AG04450 (cell line): ENCODE measurements around the gene GLYAT. TPM values are rescaled to one million over a fixed set of nuclear protein-coding genes. Genes with fewer than 3 reads are reported as not detected.
"Not testable (repeated sequence)": the region's sequence is repeated elsewhere in the genome, so short reads cannot be mapped to it uniquely, and the experiment has no call there.

ENCODE experiments used
- CTCF ChIA-PET: fragments of 300-600, 350-600 bp; formaldehyde crosslinking; extraction: SDS; loops from one replicate; lab custom pipeline; 2022; ENCODE audit warnings: antibody characterized with exemption, inconsistent platforms; lab: Charles Lee
- POLR2A ChIA-PET: fragments of 350-600 bp; formaldehyde crosslinking; extraction: SDS; loops from one replicate; lab custom pipeline; 2021; ENCODE audit warnings: antibody characterized with exemption, inconsistent platforms; lab: Yijun Ruan, JAX
- DNase-seq: peaks from one replicate; pipeline ENCODE4 v3.0.0-alpha.2; 2011; ENCODE audit warnings: low read depth, low spot score
- H3K27ac ChIP-seq: one replicate; pipeline ENCODE4 v1.5.1; 2012; ENCODE audit warnings: low read depth, low read length, control low read depth
- H3K27me3 ChIP-seq: one replicate; pipeline ENCODE4 v1.6.0; 2012; ENCODE audit warnings: low read length; ENCODE audit not compliant: control insufficient read depth, insufficient read depth
- H3K4me3 ChIP-seq: 2 replicates; pipeline ENCODE4 v1.5.1; 2011; ENCODE audit warnings: mild to moderate bottlenecking, low read depth, low read length, control low read depth
- H3K9me3 ChIP-seq: 2 replicates; pipeline ENCODE4 v1.5.1; 2012; ENCODE audit warnings: low read length; ENCODE audit not compliant: control insufficient read depth, insufficient read depth
- CTCF ChIP-seq: IDR thresholded peaks from 2 replicates; pipeline ENCODE4 v1.5.1; 2011; ENCODE audit warnings: low read depth, low read length, control low read depth, inconsistent platforms
- polyA plus RNA-seq: library from polyadenylated mRNA; depleted of rRNA; stranded (reverse); fragments of >200 nt; gene quantifications from 2 replicates; pipeline ENCODE4 v1.2.3, GENCODE V29; 2011

GLYAT gene
- polyA plus RNA-seq, 1 experiment: not detected

- H3K9me3 ChIP-seq: no peaks in the 10 kb centered on the region
- no peak overlapping the region for H3K27ac ChIP-seq
- no peak for DNase-seq
- CTCF ChIA-PET: interaction anchor here (1.0 to 1.8 kb wide), 3 partner anchors 10 to 32 kb away, joined by 3 to 7 read pairs (median 4); no protein-coding TSS in a partner anchor
- H3K4me3 ChIP-seq: no peak overlapping the region
- POLR2A ChIA-PET: no interaction called here
- H3K27me3 ChIP-seq: no peaks in the 10 kb centered on the region
- no peak for TF ChIP-seq CTCF
These were observed 45.6 kb downstream of the GLYAT start for GRCh38 chr11:58685973-58686722.

DNA sequence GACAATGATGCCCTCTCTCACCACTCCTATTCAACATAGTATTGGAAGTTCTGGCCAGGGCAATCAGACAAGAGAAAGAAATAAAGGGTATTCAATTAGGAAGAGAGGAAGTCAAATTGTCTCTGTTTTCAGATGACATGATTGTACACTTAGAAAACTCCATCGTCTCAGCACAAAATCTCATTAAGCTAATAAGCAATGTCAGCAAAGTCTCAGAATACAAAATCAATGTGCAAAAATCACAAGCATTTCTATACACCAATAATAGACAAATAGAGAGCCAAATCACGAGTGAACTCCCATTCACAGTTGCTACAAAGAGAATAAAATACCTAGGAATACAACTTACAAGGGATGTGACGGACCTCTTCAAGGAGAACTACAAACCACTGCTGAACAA lies 49.1 kb downstream of the GLYAT start:
- H3K9me3 ChIP-seq, POLR2A ChIA-PET, DNase-seq, H3K27ac ChIP-seq, H3K27me3 ChIP-seq, H3K4me3 ChIP-seq, CTCF ChIA-PET: not testable (repeated sequence)

DNA sequence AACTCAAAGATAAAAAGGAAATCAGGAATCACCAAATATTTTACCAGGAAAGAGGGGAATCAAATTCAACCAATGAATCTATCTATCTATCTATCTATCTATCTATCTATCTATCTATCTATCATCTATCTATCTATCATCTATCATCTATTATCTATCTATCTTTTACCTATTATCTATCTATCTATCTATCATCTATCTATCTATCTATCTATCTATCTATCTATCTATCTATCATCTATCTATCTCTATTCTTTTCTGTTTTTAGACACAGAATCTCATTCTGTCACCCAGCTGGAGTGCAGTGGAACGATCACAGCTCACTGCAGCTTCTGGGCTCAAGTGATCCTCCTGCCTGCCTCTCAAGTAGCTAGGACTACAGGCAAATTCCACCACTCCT lies 54.2 kb downstream of the GLYAT start:
- CTCF ChIA-PET: interaction anchor here (0.8 to 4.9 kb wide), 8 partner anchors 13 to 458 kb away, joined by 3 to 30 read pairs (median 8); no protein-coding TSS in a partner anchor
- H3K4me3 ChIP-seq, POLR2A ChIA-PET, H3K27me3 ChIP-seq, DNase-seq, H3K27ac ChIP-seq, H3K9me3 ChIP-seq: not testable (repeated sequence)

DNA sequence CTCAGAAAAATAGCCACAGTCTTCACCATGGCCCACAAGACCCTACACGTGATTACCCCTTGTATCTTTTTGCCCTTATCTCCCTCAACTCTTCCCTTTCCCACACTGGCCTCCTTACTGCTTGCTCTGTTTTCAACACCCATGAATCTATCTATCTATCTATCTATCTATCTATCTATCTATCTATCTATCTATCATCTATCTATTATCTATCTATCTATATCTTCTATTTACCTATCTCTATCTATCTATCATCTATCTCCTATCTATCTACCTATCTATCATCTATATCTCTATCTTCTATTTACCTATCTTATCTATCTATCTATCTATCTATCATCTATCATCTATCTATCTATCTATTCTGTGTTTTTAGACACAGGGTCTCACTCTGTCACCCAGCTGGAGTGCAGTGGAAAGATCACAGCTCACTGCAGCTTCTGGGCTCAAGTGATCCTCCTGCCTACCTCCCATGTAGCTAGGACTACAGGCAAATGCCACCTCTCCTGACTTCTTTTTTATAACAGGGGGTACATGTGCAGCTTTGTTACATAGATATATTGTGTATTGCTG lies 55.1 kb downstream of the GLYAT start:
- ChIA-PET POLR2A (no interaction called here), CTCF (interaction anchor here (0.6 to 4.9 kb wide), 14 partner anchors 10 to 1209 kb away, joined by 3 to 36 read pairs (median 6); partner anchors contain the start of gene LPXN)
- peaks cover 7% of the 10 kb centered on the region for H3K27me3 ChIP-seq
- TF ChIP-seq CTCF: no peak
- H3K27ac ChIP-seq: no peak overlapping the region
- DNase-seq: no peak
- no peak overlapping the region for H3K4me3 ChIP-seq
- no peaks in the 10 kb centered on the region for H3K9me3 ChIP-seq

DNA sequence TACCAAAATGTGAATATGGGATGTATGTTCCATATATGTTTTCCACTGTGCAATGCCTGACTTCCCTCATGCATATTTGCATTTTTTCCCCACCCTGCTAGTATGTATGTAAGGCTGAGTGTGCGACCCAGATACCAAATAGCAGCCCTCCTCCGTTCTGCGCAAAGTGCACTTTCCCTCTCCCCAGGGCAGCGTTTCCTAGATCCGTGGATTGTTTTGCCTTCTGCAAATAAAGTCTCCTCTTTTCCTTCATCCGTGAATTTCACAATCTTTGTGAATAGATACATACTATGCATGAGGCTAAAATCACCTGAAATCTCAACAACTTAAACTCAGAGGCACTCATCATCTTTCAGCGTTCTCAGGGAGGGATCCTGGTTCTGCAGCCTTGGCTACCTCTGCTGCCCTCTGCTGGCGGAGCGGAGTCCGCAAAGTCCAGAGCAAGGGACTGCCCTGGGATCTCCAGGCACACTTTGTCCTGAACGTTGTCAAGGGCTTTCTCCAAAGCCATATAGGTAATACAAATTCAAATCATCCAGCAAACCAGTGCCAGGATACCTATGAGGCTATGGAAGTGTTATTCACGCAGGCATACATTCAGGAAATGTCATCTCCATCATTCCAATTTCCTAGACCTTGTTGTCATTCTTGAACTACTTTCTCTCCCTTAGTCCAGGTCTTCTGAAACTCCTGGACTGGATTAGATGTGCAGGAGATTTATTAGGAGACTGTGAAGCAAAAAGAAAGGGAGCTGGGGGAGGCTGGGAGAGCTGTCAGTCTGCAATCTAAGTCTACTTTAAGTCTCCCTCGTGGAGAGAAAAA lies 56.2 kb downstream of the GLYAT start:
- Histone ChIP-seq H3K9me3 (no peaks in the 10 kb centered on the region), H3K27ac (no peak overlapping the region), H3K4me3 (no peak overlapping the region), H3K27me3 (peaks cover 7% of the 10 kb centered on the region)
- CTCF ChIA-PET: interaction anchor here (0.6 to 4.9 kb wide), 17 partner anchors 10 to 1208 kb away, joined by 3 to 36 read pairs (median 4); partner anchors contain the start of gene LPXN
- POLR2A ChIA-PET: no interaction called here
- TF ChIP-seq CTCF: peak; percentile 100
- peak; percentile 26 for DNase-seq
